Stimulated activated naive CD8-positive, alpha-beta T cell treated with anti-CD3 and anti-CD28 coated beads, Interleukin-15, Interleukin-2, amounts not matched to agents 100 U/mL and 50 U/mL, for 24 hours (primary cell): Measurements from ENCODE around the gene PGLYRP3.

Experiments used
- ATAC-seq: fragments of 150-1000 bp; cut with Tn5 transposase; one replicate; pipeline ENCODE4 v1.10.0; 2021
- DNase-seq: peaks from one replicate; pipeline ENCODE4 v3.0.0; 2021

Gene PGLYRP3, protein sequence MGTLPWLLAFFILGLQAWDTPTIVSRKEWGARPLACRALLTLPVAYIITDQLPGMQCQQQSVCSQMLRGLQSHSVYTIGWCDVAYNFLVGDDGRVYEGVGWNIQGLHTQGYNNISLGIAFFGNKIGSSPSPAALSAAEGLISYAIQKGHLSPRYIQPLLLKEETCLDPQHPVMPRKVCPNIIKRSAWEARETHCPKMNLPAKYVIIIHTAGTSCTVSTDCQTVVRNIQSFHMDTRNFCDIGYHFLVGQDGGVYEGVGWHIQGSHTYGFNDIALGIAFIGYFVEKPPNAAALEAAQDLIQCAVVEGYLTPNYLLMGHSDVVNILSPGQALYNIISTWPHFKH

DNA sequence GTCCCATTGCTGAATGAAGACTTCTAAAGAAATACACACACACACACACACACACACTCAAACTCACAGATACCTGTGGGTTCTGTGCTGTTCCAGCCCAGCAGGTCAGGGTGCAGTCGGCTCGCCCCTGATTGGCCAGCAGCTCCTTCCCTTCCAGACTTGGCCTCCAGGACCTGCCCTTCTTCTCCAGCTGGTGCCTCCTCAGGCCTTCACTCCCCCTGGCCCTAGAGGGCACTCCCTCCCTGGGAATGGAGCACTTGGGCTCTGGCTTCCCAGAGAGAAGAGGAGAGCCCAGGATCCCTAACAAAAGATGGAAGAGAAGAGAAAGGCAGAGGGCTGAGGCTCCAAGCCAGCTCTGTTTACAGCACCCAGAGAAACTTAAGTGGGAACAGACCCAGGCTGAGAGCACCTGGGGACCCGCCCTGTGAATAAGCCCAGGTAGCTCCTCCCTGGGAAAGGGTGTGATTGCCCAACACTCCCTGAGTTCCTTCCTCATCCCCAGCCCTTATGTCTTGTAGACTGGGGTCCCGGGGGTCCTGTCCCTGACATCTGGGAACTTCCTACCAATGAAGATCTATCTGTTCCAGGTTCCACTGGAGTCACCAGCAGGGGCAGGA, at the start of gene PGLYRP3:
Gene PGLYRP3 (minus strand): TSS at position 383 of the 617 bp plus-strand sequence. CDS start 2,287 bp downstream, outside the sequence.
- DNase-seq (no peak), ATAC-seq (no peak)

DNA sequence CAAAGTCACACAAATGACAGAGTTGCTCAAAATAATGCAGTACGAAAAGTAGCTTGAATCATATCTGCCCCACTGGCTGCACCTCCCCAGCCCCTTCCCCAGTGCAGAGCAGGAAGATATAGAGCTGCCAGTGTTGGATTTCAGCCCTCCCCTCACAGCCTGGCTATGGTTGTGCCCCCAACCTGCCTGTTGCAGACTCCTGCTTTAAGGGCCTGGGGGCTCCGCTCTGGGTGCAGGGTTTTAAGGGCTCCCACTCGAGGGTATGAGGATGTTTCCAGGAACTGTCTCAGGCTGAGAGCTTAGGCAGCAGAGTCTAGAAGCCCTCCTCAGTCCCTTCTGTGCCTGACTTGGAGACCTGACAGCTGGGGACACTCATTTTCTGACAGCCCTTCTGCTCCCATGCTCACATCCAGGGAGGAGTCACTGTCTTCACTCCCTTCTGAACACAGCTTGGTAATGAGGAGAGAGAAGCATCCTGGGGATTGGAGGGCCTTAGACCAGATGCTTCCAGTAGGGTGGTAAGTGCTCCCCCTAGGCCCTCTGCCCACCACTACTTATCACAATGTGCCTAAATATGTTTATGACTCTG, 49.5 kb upstream of the PGLYRP3 start:
- DNase-seq (no peak), ATAC-seq (no peak)

DNA sequence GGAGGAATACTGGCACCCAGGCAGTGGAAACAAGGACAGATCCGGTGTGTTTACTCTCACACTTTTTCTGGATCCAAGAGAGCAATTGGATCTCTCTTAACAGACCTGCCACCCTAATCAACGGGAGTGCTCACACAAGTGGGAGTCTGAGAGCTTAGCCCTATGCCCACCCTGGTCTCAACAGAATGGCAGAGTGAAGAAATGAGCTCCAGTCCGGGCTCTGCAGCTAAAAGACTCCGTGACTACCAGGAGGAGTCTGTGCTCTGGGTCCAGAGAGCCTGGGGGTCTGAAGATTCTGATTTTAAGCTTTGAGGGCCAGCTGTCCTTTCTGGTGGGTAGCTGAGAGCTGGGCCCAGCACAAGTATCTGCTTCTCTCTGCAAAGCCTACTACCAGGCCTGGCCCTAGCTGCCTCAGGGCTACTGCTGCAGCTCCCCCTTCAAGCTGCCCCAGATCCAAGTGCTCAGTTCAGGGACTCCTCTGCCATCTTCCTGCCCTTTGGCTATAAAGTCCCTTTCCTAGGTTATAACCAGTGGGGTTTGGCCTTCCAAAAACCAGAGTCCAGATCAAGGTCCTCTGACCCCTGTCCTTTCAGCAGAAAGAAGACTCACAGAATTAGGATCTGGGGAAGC, 48.8 kb upstream of the PGLYRP3 start:
- DNase-seq (no peak), ATAC-seq (no peak)

DNA sequence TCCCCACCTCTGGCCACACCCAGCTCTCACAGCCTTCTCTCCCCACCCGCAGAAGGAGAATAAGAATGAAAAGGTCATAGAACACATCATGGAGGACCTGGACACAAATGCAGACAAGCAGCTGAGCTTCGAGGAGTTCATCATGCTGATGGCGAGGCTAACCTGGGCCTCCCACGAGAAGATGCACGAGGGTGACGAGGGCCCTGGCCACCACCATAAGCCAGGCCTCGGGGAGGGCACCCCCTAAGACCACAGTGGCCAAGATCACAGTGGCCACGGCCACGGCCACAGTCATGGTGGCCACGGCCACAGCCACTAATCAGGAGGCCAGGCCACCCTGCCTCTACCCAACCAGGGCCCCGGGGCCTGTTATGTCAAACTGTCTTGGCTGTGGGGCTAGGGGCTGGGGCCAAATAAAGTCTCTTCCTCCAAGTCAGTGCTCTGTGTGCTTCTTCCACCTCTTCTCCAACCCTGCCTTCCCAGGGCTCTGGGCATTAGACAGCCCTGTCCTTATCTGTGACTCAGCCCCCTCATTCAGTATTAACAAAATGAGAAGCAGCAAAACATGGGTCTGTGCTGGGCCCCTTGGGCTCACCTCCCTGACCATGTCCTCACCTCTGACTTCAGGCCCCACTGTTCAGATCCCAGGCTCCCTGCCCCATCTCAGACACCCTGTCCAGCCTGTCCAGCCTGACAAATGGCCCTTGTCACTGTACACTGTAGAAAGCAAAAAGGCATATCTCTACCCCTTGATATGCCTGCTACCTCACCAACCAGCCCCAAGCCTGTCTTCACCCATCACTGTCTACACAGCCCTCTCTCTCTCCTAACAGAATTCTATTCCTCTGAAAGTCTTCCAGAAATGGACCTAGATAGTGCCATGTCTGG, 48.1 kb upstream of the PGLYRP3 start:
- no peak for ATAC-seq

DNA sequence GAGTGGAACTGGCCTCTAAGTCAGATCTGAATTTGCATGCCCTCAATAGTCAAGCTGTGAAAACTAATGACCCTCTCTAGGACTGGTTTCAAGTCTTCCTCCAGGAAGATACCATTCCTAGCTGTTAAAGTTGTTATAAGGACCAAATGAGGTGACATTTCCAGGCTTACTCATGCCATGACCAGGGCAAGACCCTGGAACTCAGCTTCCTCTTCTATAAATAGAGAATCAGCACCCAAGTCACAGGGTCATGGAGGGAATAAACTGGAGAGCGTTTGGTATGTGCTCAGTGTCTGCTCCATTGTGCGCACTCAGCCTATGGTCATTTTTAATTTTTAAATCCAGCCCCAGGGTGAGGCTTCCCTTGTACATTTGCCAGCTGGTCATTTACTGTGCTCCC, 47.4 kb upstream of the PGLYRP3 start:
- DNase-seq, result no peak
- no peak for ATAC-seq

More for the DNA sequence above, 48.1 kb upstream of the PGLYRP3 start:
- DNase-seq, result no peak

DNA sequence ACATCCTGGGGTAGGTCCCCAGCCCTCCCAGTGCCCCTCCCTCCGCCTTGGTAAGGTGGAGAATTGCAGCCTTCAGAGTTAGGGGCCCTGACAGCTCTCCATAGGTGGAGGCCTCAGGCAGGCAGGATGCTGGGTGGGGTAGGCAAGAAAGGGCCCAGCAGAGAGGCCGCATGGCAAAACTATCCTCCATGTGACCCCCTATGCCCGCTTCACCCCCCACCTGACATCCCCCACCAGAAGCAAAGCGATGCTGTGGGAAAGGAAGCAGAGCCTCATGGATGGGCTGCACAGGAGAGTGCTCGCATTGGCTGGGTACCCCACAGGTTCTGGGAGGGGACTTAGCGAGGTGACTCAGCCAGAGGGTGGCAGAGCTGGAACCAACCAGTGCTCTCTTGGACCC, 46.5 kb upstream of the PGLYRP3 start:
- no peak for DNase-seq
- no peak for ATAC-seq

DNA sequence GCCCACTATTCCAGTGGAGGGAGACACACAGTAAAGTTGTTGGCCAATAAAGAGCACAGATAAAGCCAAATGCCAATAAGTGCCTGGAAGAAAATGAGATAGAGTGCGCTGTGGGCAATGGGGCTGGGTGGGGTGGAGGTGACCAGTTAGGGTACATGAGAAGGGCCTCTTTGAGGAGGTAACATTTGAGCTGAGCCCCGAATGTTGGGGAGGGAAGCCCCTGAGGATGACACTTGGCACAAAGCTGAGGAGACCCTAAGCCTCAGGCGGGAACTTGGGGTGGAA, 45.9 kb upstream of the PGLYRP3 start:
- DNase-seq, result no peak
- no peak for ATAC-seq

DNA sequence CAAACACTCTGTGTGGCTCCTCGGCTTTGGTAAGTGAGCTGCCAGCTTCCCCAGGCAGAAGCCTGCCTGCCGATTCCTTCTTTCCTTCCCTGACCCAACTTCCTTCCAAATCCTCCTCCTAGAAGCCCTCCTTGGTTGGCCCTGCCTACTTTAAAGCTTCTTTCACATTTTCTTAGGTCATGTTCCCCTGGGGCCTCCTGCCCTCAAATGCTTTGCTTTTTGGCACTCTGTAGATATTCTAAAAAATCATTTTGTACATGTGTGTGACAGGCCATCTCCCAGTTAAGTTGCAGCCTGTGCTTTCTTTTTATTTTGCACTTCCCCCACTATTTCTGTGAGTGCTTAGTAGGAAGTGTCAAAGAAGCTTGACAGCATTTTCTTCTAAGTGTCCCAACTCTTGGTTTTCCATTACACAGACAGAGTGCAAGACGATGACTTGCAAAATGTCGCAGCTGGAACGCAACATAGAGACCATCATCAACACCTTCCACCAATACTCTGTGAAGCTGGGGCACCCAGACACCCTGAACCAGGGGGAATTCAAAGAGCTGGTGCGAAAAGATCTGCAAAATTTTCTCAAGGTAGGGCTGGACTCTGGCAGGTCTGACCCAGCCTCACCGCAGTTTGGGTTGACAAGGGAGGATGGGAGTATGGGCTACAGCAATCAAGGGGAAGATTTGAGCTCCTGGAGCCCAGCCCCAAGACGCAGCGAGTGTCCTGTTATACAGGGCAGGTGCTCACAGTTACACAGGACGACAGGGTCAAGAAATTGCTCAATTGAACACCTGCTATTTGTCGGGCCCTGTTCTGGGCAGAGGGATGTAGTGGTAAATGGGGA, 45.3 kb upstream of the PGLYRP3 start, which contains the start of gene S100A9:
Gene S100A9 (plus strand): TSS at position 2 of the 838 bp plus-strand sequence. CDS start 430 bp downstream, at position 432.
- ATAC-seq (no peak), DNase-seq (no peak)

DNA sequence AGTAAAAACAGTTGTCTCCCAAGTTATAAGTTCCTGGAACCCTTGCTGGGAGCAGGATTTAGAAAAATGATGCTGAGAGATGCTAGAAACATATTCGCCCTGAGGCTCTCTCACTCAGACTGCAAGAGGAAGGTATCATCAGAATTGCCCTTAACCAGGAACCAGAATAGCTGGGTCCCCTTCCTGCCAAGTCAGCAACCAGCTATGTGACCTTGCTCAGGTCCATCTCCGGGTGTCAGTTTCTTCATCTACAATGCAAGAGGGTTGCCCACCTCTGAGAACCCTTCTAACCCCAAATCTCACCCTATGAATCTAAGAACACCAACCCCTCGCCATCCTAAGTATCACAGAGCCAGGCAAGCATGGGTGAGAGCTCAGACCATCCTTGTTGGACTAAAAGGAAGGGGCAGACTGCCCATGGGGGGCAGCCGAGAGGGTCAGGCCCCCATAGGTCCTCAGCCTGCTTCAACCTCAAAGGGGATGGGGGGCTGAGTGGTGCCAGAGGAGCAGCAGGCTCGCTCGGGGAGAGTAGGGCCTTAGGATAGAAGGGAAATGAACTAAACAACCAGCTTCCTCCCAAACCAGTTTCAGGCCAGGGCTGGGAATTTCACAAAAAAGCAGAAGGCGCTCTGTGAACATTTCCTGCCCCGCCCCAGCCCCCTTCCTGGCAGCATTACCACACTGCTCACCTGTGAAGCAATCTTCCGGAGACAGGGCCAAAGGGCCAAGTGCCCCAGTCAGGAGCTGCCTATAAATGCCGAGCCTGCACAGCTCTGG, 44.5 kb upstream of the PGLYRP3 start:
- DNase-seq, result no peak

DNA sequence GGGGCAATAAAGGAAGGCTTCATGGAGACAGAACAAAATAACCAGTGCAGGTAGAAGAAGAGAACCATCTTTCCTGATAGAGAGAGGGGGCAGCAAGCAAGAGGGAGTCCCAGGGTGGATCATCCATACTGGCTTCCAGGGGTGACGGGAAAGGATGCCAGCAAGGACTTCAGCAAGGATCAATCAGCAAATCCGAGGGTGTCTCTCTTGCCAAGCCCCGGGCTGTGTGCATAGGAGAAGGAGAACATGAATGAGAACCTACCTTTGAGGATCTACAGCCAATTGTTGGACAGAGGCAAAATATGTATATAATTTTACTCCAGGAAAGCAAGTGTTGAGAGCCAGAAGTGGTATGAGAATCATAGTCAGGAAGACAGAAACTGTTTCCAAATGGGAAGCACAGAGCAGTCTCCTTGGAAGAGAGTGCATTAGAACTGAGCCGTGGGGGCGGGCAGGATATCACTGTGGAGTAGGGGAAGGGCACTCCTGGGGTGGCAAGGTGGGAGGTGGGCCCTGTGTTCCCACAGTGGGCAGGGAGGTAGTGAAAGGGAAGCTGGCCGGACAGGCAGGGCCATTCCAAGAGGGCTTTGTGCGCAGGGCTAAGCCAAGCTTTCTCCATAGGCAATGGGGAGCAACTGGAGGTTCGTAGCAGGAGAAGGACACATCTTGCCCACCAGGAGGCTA, 43.8 kb upstream of the PGLYRP3 start:
- DNase-seq, result no peak
- ATAC-seq, result no peak

More for the DNA sequence above, 44.5 kb upstream of the PGLYRP3 start:
- ATAC-seq, result no peak

DNA sequence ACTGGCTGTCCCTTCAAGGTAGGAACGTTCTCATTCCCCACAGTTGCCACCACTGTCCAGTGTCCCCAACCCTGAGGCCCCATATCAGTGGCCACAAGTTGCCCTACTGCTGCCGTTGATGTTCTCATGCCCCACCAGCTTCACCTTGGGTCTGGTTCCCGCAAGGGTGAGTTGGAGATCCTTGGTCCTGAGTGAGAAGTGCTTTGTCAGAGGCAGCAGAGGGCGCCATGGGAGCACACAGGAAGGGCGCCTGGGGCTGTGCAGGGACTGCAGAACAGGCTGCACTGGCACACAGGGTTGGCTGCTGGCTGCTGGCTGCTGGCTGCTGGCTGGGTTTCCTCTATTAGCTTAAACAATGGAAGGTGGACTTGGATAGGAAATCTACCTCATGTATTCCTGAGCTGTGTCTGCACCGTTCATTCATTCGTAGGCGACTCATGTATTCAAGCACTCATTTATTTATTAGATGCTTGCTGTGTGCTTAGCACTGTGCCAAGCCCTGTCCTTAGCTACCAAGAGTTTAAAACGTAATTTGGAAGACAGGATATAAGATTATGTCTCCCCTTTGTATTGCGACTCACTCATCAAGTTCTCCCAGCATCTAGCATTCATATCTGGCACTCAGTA, 42.8 kb upstream of the PGLYRP3 start:
- ATAC-seq (peak; percentile 62), DNase-seq (peak; percentile 45)

DNA sequence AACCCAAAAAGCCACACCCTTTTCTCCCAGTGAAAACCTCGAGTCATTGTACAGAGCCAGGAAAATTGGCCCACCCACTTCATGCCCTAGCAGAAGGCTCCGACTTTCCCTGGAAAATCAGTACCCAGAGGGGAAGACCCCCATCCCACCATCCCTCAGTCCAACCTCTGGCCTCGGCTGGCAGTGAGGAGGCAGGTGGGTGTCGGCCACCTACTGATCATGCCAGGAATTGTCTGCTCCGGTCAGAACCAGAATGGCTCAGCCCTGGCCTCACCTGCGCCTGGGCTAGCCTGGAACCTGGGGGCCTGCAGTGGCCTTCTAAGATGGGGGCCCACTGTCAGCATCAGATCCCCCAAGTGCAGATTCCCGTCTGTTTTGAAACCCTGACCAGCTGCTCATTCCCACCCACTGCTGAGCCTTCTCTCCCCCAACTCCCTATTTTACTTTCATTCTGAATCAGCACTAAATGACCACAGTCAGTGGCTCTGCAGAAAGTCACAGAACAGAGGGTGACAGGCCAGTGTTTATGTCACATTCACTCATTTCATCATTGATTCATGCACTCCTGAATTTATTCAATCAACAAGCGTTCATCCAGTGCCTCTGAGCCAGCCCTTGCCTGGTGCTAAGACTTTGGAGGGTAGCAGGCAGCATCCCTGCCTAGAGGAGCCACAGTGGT, 41.9 kb upstream of the PGLYRP3 start:
- no peak for ATAC-seq
- DNase-seq, result no peak

DNA sequence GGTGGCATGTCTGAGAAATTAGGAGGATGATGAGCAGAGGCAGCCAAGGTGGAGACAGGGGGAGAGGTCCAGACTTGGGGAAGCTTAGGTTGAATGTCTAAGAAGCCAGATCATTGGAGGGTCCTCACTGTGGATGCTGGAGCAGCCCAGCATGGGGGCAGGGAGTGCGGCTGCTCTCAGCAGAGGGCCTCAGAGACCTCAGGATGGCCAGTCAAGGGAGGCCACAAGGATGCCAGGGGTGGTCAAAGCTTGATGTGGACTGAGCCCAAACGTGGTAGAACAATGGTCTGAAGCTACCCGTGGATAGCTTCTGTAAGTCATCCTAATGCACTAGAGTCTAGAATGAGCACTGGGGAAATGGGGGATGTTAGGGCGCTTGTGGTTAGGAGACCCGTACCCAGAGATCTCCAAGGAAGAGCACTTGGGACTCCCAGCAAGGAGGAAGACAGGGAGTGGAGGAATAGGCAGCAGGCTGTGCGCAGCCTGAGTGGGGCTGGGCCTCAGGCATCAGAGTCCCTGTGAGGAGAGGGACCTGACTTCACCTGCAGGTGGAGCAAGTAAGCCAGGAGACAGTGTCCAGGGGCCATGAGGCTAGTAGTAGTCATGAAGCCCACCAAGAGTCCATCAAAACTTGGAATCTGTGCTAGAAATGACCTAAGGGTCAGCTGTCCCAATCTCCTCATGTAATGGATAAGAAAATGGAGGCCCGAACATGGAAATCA, 40.6 kb upstream of the PGLYRP3 start:
- no peak for ATAC-seq
- no peak for DNase-seq

DNA sequence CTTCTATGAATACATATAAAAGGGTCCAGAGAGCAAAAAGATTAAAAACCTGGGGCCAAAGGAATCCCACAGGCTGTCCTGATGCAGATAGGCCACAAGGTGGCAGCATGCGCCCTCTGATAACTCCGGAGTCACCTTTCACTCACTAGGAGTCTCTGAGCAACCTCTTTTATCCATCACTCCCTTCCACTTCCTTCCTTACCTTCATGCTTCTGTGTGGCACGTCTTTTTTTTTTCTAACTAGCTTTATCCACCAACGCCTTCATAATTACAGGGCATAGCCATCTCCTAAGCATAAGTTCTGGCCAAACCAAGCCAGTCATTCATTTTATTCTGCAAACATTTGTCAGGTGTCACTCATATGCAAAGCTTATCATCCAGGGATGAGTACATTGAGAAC, 39.8 kb upstream of the PGLYRP3 start:
- ATAC-seq, result no peak

DNA sequence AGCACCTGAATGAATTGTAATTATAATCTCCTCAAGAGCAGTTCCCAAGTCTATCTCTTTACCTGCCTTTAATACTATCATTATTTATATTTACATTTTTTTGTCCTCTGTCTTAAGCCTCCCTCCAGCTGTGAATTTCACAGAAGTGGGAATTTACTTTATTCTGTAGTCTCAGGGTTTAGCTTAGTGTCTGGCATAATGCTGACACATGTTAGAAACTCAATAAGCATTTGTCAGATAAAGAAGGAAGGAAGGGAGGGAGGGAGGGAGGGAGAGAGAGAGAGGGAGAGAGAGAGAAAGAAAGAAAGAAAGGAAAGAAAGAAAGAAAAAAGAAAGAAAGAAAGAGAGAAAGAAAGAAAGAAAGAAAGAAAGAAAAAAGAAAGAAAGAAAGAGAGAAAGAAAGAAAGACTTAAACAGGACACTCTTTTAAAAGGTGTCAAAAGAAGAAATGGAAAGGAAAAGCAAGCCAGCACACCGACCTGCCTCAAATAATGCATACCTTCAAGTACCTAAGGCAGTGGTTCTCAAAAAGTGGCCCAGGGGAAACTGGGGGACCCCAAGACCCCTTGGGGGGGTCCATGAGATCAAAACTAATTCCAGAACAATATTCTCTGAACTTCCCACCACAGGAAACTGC, 37.7 kb upstream of the PGLYRP3 start:
- DNase-seq, result no peak
- ATAC-seq, result no peak

More for the DNA sequence above, 39.8 kb upstream of the PGLYRP3 start:
- DNase-seq, result peak; percentile 66

DNA sequence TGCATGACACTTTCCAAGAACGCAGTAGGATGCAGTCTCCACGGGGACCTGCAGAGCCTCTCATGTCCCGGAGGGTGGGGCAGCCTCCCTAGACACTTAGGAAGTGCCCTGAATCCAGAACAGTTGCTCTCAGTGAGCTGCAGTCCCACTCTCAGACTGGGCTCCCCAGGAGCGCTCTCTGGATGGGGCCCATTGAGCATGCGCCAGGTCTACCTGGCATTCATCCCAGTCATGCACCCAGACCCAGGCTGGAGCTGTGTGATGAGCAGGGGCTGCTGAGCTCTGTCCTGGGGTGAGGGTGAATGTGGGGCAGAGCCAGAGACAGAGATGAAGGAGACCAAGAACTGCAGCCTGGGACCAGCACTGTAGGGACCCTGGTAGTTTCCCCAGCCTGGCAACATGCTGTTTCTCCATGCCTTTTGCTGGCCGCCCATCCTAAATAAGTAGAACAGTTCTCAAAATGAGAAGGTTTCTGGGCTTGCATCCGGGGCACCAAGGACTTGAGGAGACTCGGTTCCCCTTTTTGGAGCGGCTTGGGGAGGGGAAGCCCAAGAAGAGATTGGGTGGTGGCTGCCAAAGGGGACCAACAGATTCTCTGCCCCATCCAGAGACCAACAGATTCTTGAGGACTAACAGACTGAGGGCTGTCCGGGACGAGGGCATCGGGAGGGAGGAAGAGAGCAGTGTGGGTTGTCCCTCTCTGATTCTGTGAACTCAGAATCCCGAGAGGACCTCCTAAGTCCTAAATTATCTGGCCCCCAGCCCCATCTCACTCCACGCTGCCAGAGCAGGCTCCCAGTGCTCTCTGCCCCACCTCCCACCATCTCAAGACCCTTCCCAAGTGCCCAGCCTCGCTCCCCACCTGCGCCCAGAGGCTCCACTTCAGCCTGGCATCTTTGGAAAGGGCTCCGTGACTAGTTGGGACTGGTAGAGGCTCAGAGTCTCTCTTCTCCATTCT, 36.9 kb upstream of the PGLYRP3 start:
- DNase-seq, result no peak
- ATAC-seq, result no peak
